ENCODE measurements around the gene PRKCZ. TPM values are rescaled to one million over a fixed set of nuclear protein-coding genes. Genes with fewer than 3 reads are reported as not detected.

PRKCZ gene
- total RNA-seq, 2 donors from 2014 or later, result 34.5 to 46.7 TPM

GRCh38 chr1:2036287-2036686 is 13.9 kb upstream of the PRKCZ start:
- no peak overlapping the region for H3K4me3 ChIP-seq
- no peaks in the 10 kb centered on the region for H3K4me1 ChIP-seq (replicated peaks)
- no peak for DNase-seq (ENCODE audit: low spot score)
- WGBS, result 92% methylated on average over 15 of the region's 15 CpGs
- H3K36me3 ChIP-seq, result no peaks in the 10 kb centered on the region
- H3K9me3 ChIP-seq, result no peaks in the 10 kb centered on the region
- peaks cover 2% of the 10 kb centered on the region for H3K27me3 ChIP-seq (replicated peaks; ENCODE audit: insufficient read depth)
- no peak overlapping the region for H3K27ac ChIP-seq
- no peak for TF ChIP-seq CTCF (IDR thresholded peaks at IDR 0.05)
- no peak for TF ChIP-seq POLR2AphosphoS5 (IDR thresholded peaks at IDR 0.05)
- TF ChIP-seq POLR2A (IDR thresholded peaks at IDR 0.05), result no peak
- intact Hi-C loops (cut with DNase I), result no loop called here

DNA sequence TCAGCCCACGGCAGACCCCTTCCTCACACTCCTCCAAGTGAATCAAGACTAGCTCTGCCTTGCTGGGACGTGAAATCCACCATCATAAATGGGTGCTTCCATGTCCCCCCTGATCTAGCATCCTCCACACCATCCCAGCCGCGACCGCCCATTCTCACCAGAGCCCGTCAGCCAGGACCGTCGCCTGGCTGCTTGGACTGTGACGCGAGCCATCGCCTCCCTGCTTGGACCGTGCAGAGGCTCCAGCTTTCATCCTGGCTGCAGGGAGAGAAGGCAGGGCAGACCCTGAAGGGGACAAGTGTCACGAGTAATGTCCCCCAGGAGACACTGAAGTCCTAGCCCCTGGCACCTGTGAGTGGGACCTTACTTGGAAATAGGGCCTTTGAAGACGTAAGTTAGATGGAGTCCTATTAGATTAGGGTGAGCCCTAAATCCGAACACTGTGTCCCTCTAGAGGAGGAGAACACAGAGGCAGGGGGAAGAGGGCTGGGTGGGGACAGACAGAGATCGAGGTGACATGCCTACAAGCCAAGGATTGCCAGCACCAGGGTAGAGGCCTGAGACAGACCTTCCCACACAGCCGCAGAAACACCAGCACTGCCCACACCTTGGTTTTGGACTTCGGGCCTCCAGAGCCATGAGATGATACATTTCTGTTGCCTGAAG is 12.8 kb upstream of the PRKCZ start:
- WGBS, result 83% methylated on average over 18 of the region's 18 CpGs
- TF ChIP-seq POLR2A (IDR thresholded peaks at IDR 0.05) (no peak), POLR2AphosphoS5 (IDR thresholded peaks at IDR 0.05) (no peak), CTCF (IDR thresholded peaks at IDR 0.05) (no peak)

GRCh38 chr1:2038229-2038628 is 12.0 kb upstream of the PRKCZ start:
- intact Hi-C loops (cut with DNase I), result no loop called here
- WGBS, result 91% methylated on average over 8 of the region's 8 CpGs
- TF ChIP-seq CTCF (IDR thresholded peaks at IDR 0.05) (no peak), POLR2A (IDR thresholded peaks at IDR 0.05) (no peak)
- Histone ChIP-seq H3K27ac (no peak overlapping the region), H3K27me3 (replicated peaks; ENCODE audit: insufficient read depth) (no peaks in the 10 kb centered on the region), H3K36me3 (no peaks in the 10 kb centered on the region), H3K9me3 (no peaks in the 10 kb centered on the region), H3K4me3 (no peak overlapping the region), H3K4me1 (replicated peaks) (no peaks in the 10 kb centered on the region)
- DNase-seq (ENCODE audit: low spot score), result no peak

More for the DNA sequence above, 12.8 kb upstream of the PRKCZ start:
- H3K9me3 ChIP-seq, result no peaks in the 10 kb centered on the region
- no peaks in the 10 kb centered on the region for H3K27me3 ChIP-seq (replicated peaks; ENCODE audit: insufficient read depth)
- intact Hi-C loops (cut with DNase I), result no loop called here
- no peak overlapping the region for H3K27ac ChIP-seq
- H3K4me1 ChIP-seq (replicated peaks), result no peaks in the 10 kb centered on the region
- no peak overlapping the region for H3K4me3 ChIP-seq
- H3K36me3 ChIP-seq, result no peaks in the 10 kb centered on the region
- DNase-seq (ENCODE audit: low spot score), result no peak

DNA sequence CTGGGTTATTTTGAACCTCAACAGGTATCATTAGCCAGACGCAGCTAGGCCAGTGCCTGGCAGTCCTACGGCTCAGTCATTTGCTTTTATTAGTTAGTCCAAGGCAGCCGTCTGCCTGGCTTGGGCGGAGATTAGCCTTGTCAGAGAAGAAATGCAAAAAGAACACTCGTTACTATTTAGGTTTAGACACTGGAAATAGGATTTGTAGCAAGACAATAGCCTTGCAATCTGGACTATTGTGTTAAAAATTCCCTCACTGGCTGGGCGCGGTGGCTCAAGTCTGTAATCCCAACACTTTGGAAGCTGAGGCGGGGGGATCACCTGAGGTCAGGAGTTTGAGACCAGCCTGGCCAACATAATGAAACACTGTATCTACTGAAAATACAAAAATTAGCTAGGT is 11.0 kb upstream of the PRKCZ start:
- no peaks in the 10 kb centered on the region for H3K9me3 ChIP-seq
- WGBS, result 77% methylated on average over 8 of the region's 8 CpGs
- H3K36me3 ChIP-seq, result no peaks in the 10 kb centered on the region
- no peaks in the 10 kb centered on the region for H3K4me1 ChIP-seq (replicated peaks)
- intact Hi-C loops (cut with DNase I), result no loop called here
- no peak for DNase-seq (ENCODE audit: low spot score)
- no peak overlapping the region for H3K4me3 ChIP-seq
- no peaks in the 10 kb centered on the region for H3K27me3 ChIP-seq (replicated peaks; ENCODE audit: insufficient read depth)
- no peak overlapping the region for H3K27ac ChIP-seq
- TF ChIP-seq POLR2A (IDR thresholded peaks at IDR 0.05) (no peak), CTCF (IDR thresholded peaks at IDR 0.05) (no peak), POLR2AphosphoS5 (IDR thresholded peaks at IDR 0.05) (no peak)

GRCh38 chr1:2041305-2041704 is 8.9 kb upstream of the PRKCZ start:
- 82% methylated on average over 10 of the region's 15 CpGs for WGBS
- Histone ChIP-seq H3K4me3 (no peak overlapping the region), H3K27me3 (replicated peaks; ENCODE audit: insufficient read depth) (no peaks in the 10 kb centered on the region), H3K36me3 (no peaks in the 10 kb centered on the region), H3K4me1 (replicated peaks) (peaks cover 3% of the 10 kb centered on the region), H3K27ac (no peak overlapping the region), H3K9me3 (no peaks in the 10 kb centered on the region)
- DNase-seq (ENCODE audit: low spot score), result no peak
- intact Hi-C loops (cut with DNase I), result loop anchor here (10.0 kb wide), 1 partner anchor 77 kb away; no protein-coding TSS in a partner anchor
- TF ChIP-seq POLR2A (IDR thresholded peaks at IDR 0.05), result no peak
- no peak for TF ChIP-seq CTCF (IDR thresholded peaks at IDR 0.05)
- no peak for TF ChIP-seq POLR2AphosphoS5 (IDR thresholded peaks at IDR 0.05)
